HG02970 (cell line): Measurements from ENCODE around the gene ZDHHC21.

ENCODE experiments used
- ATAC-seq: cut with Tn5 transposase; IDR thresholded peaks from one replicate; pipeline ENCODE4 v1.9.1; 2021; ENCODE audit warnings: mild to moderate bottlenecking, moderate library complexity, moderate number of reproducible peaks; ENCODE audit not compliant: unreplicated experiment, low FRiP score

Gene ZDHHC21

DNA sequence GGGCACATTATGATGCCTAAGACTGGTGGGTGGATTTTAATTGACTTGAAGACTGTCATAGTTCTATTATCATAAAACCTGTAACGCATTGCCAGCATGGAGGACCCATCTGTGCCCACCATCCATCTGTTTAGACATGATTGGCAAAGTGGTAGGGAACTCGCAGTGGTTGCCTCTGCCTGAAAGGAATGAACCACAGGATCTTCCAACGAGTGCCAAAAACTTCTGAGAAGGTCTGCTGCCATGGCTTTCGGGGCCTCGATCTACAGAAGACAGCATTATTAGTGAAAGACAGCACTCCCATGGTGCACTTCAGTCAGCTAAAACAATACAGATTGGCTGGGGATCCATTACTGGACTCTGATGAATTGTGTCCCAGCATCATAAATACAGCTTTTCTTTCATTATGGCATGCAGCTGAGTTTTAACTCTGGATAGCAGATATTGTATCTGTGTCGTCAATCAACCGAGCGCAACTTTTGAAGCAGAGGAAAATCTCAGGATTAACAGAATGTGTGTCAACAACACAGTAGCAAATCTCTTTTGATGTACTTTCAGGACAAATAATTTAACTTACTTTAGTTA is 74.3 kb downstream of the ZDHHC21 start:
- no peak for ATAC-seq

DNA sequence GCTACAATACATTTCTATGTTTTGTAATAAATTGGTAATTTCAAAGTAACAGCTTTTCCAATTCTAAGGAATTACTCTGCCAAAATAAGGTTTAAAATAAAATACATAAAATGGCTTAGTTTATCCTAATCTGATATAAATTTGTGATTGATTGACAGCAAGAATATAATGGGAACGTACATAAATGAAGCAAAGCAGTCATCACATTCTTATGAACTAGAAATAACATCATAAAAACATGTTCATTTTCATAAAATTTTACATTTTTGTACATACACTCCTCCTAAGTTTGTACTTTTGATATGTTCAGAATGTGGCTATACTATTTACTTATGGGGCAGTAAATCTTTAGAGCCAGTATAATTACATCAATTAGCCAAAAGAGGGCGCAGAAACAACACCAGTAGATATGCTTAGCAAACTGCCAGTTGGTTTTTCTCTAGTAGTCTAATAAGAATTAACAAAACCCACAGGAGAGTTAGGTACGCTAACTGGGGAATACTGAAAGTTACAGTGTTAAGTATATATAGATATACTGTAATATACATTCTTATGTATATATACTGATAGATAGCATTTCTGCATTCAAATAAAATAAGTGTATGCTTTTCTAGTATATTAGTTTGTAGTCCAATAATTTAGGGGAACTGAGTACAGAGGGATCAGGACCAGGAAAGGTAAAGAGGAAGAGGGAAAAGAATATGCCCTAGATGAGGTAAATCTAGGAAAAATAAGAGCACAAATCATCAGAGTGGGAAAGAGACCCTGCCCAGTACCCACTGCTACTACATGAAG is 76.8 kb downstream of the ZDHHC21 start:
- no peak for ATAC-seq

DNA sequence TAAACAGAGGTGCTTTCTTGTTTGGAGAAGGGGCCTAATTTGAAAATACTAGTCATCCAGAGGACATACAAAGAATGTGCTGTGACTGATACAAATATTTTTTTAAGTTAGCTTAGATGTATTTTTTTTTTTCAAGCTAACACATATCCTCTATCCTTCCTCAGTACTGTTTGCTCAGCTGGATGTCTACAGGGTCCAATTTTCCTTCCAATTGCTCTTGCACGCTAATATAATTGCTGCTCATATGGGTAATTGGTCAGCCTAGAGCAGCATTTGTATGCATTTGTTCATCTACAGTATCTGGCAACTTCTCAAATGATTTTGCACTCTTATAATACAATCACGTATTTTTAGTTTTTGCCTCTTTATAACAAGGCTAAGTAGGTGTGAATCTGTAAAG is 84.7 kb downstream of the ZDHHC21 start:
- ATAC-seq = no peak

DNA sequence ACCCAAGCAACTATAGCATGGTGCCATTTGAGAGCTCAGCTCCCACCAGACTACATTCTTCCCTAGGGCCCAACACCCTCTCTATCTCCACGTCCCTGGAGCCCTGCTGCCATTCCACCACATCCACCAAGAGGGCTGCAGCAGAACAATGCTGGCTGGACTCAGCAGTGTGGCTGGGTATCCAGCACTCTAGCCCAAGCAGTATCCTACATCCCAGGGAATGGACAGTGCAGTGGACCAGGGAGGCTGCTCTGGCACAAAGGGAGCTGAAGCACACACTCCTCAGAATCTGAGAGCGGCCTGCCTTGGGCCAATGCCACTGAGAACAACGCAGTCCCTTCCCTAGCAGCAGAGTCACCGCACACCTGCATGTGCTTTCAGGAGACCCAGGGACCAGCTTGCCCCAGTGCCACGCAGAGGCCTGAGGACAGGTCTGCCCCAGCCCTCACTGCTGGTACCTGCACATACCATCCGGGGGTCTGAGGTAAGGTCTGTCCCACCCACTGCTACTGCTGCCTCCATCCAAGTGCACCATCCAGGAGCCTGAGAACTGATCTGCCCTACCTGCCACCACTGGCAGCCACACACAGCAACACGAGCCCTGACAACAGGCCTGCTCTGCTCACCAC is 95.9 kb downstream of the ZDHHC21 start:
- no peak for ATAC-seq

DNA sequence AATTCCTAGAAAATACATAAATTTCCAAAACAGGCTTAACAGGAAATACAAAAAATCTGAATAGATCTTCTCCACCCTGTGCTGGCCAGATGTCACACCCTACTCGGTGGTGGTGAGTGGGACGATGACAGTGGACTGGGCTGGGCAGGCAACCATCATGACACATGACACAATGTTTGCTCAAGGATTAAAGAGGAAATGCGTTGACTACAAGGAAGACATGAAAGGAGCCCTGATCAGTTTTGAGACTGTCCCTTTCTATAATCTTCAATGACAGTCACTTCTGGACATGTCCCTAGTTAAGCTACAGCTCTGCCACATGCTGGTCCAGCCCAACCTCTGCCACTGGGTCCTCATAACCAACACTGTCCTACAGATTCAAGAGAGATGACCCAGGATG is 99.8 kb downstream of the ZDHHC21 start:
- no peak for ATAC-seq

GRCh38 chr9:14591411-14591810 is 101.8 kb downstream of the ZDHHC21 start:
- ATAC-seq = no peak

- ATAC-seq = peak; percentile 100
These were observed 107.3 kb downstream of the ZDHHC21 start for GRCh38 chr9:14585730-14586473.

DNA sequence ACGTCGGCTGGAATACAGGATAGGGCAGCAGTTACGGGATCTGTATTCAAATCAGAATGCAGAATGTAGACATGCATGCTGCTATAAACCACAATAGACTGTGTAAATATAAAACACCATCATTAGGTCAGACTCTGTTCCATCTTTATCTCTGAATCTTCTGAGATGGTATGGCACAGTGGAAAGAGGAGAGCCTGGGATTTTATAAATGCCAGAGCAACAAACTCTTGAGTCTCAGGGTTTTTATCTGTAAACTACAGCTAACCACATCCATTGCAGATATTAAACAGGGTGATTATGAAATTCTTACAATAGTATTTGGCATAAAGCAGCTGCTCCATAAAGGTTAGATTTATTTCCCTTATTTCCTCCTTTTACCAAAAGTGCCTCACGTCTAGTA is 108.7 kb downstream of the ZDHHC21 start:
- ATAC-seq = no peak

GRCh38 chr9:14578030-14578429 is 115.2 kb downstream of the ZDHHC21 start:
- no peak for ATAC-seq

- ATAC-seq = no peak
These were observed 119.1 kb downstream of the ZDHHC21 start for GRCh38 chr9:14574173-14574572.

- no peak for ATAC-seq
These were observed 119.9 kb downstream of the ZDHHC21 start for GRCh38 chr9:14573319-14573718.

DNA sequence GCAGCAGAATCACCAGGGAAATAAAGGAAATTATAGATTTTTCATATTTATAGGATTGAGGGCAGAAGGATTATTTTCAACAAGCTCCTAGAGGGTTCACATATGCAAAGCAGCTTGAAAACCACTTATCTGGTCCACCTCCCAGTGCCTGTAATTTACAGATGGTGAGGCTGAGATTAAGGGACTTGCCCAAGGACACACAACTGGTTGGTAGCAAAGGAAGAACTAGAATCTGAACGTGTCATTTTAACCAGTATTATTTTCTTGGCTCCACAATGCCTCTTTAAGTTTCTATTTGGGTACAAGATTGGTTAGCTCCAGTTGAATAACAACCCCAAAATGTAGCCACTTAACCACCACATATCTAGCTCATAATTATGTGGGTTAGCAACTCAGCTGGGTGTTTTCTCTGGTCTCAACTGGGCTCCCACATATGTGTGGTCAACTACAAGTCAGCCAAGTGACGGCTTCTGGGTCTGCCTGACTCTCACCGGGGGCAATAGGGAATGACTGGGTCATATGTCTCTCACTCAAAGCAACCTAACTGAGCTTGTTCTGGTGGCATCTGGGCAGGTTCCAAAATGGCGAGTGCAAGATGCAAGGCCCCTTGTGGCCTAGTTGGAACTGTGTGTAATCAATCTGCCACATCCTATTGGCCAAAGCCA is 127.7 kb downstream of the ZDHHC21 start:
- ATAC-seq = no peak

DNA sequence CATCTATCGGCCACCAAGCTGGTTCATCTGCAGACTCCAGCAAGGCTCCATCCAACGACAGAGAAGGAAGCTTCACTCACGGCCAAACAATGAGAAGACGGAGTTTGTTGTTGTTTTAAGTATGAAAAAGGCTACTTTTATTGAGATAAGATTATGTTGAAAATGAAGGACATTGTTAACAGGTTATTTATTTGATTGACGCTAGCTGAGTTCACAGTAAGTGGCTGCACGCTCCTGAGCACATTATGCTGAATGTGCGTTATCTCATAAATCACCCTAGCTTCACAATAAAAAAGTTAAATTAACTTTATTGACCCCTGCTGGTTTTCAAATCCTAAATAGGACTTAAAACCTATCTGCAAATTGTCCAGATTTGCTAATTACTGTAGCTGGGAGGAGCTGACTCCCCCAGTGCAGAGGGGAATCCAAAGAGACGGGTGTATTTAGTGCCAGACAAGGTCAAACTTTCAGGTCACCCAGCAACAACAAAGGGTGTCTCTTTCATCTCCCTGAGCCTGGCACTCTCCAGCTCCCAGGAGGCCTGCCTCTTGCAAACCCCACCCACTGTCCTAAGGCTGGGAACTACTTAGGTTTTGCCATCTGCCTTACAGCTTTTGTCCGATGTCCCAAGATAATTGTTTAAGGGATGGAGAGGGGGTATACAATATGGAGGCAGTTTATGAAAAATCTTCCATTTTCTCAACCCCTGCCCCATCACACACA is 129.2 kb downstream of the ZDHHC21 start:
- no peak for ATAC-seq

- ATAC-seq = no peak
These were observed 131.3 kb downstream of the ZDHHC21 start for GRCh38 chr9:14561929-14562405.
